ENCODE data around the gene IQGAP1.

DNA sequence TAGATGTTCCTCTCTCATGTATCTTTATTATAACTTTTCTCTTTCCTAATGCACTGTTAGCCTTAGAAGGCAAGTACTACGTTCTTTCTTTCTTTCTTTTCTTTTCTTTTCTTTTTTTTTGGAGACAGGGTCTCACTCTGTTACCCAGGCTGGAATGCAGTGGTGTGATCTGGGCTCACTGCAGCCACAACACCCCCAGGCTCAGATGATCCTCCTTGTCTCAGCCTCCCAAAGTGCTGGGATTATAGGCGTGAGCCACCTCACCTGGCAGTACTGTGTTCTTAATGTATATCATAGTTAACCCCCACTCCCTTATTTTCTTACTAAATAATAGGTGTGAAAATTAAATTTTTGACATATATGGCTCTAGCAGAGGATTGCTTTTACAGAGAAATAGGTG lies 23.1 kb downstream of the IQGAP1 start:
- no peak for TF ChIP-seq POLR2A (IDR thresholded peaks at IDR 0.05)
- TF ChIP-seq, protein P1, sequence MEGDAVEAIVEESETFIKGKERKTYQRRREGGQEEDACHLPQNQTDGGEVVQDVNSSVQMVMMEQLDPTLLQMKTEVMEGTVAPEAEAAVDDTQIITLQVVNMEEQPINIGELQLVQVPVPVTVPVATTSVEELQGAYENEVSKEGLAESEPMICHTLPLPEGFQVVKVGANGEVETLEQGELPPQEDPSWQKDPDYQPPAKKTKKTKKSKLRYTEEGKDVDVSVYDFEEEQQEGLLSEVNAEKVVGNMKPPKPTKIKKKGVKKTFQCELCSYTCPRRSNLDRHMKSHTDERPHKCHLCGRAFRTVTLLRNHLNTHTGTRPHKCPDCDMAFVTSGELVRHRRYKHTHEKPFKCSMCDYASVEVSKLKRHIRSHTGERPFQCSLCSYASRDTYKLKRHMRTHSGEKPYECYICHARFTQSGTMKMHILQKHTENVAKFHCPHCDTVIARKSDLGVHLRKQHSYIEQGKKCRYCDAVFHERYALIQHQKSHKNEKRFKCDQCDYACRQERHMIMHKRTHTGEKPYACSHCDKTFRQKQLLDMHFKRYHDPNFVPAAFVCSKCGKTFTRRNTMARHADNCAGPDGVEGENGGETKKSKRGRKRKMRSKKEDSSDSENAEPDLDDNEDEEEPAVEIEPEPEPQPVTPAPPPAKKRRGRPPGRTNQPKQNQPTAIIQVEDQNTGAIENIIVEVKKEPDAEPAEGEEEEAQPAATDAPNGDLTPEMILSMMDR (IDR thresholded peaks at IDR 0.05) = no peak

Measured in lower leg skin (tissue), 3 donors.